K562 (cell line): ENCODE results near the gene WTAP. TPM values are rescaled to one million over a fixed set of nuclear protein-coding genes. Genes with fewer than 3 reads are reported as not detected.

Experiments used
- ATAC-seq: fragments of 200-7000 bp; cut with Tn5 transposase; 3 replicates; pipeline ENCODE4 v1.9.1; 2020; ENCODE audit warnings: moderate library complexity
- BruUV-seq: library from RNA; stranded (reverse); fragments of 400-500 nt; replicated peaks from 2 replicates; lab custom pipeline; 2021; lab: Mats Ljungman, UMichigan
- CTCF ChIA-PET: fragments of 300-600 bp; formaldehyde crosslinking; extraction: SDS; loops from one replicate; lab custom pipeline; 2021; ENCODE audit warnings: low intra/inter-chr PET ratio; lab: Yijun Ruan, JAX
- POLR2A ChIA-PET: fragments of 300-600, 350-650 bp; sonication (Branson Sonifier 250); formaldehyde crosslinking; extraction: SDS; loops from one replicate; lab custom pipeline; 2021; ENCODE audit warnings: antibody characterized with exemption, inconsistent platforms; lab: Yijun Ruan, JAX
- DNase-seq, 4 experiments: peaks; one replicate each; pipeline versions ENCODE4 v3.0.0 to v3.0.0-alpha.2; 2011 to 2018; ENCODE audit warnings: low spot score in 3 of 4, mixed read lengths in 3 of 4; ENCODE audit errors: extremely low read depth in 1 of 4
- FAIRE-seq: peaks from 2 replicates; lab custom pipeline; 2011; peaks lifted over from hg19 to GRCh38; lab: Jason Lieb, UNC
- H2AFZ ChIP-seq: 2 replicates; pipeline ENCODE4 v1.6.0; 2011; ENCODE audit warnings: low read depth, low read length, control low read depth, inconsistent platforms
- H3K27ac ChIP-seq: fragments of 200-600 bp; 3 replicates; pipeline ENCODE4 v1.8.0; 2011; ENCODE audit warnings: low read depth, mild to moderate bottlenecking, control low read depth, inconsistent platforms, low read length, moderate library complexity, mixed read lengths; ENCODE audit errors: extremely low read depth
- H3K27me3 ChIP-seq, 2 experiments: fragments of 300-600 bp in 1 of 2; 2 replicates in 1 of 2; 3 replicates in 1 of 2; pipeline versions ENCODE4 v1.6.0 to v1.8.0; 2011; ENCODE audit warnings: inconsistent platforms in 2 of 2, low read length in 2 of 2, mild to moderate bottlenecking in 1 of 2, mixed read lengths in 1 of 2, moderate library complexity in 1 of 2; ENCODE audit not compliant: control insufficient read depth in 2 of 2, insufficient read depth in 2 of 2
- H3K36me3 ChIP-seq: fragments of 300-600 bp; 3 replicates; pipeline ENCODE4 v1.8.0; 2011; ENCODE audit warnings: mild to moderate bottlenecking, low read length, inconsistent platforms; ENCODE audit not compliant: control insufficient read depth, insufficient read depth
- H3K4me1 ChIP-seq, 2 experiments: fragments of 200-600 bp in 1 of 2; replicated peaks in 1 of 2; 2 replicates in 1 of 2; 3 replicates in 1 of 2; pipeline versions ENCODE4 v1.5.1 to v1.8.0; 2011; ENCODE audit warnings: inconsistent platforms in 2 of 2, low read length in 2 of 2, mild to moderate bottlenecking in 1 of 2, mixed read lengths in 1 of 2, moderate library complexity in 1 of 2; ENCODE audit not compliant: control insufficient read depth in 2 of 2, insufficient read depth in 2 of 2
- H3K4me2 ChIP-seq: 2 replicates; pipeline ENCODE4 v1.6.1; 2011; ENCODE audit warnings: low read length, control low read depth, inconsistent platforms, mixed read lengths; ENCODE audit not compliant: insufficient read depth
- H3K4me3 ChIP-seq: fragments of 200-600 bp; sonication (generic), shearing (Covaris generic); 2 replicates; pipeline ENCODE4 v1.5.1; 2016; ENCODE audit warnings: control low read depth, inconsistent platforms
- H3K79me2 ChIP-seq: fragments of 200-600 bp; 3 replicates; pipeline ENCODE4 v1.8.0; 2011; ENCODE audit warnings: low read length, inconsistent platforms; ENCODE audit not compliant: control insufficient read depth, insufficient read depth
- H3K9ac ChIP-seq, 2 experiments: 2 replicates each; pipeline versions ENCODE4 v1.6.0 to v1.6.1; 2011; ENCODE audit warnings: low read depth in 2 of 2, low read length in 2 of 2, control low read depth in 1 of 2, inconsistent platforms in 1 of 2, mild to moderate bottlenecking in 1 of 2, mixed read lengths in 1 of 2; ENCODE audit not compliant: insufficient read depth in 1 of 2
- H3K9me1 ChIP-seq: one replicate; pipeline ENCODE4 v1.6.0; 2011; ENCODE audit warnings: inconsistent platforms, mild to moderate bottlenecking, low read length, moderate library complexity; ENCODE audit not compliant: control insufficient read depth, insufficient read depth
- H3K9me3 ChIP-seq: replicated peaks from 2 replicates; pipeline ENCODE4 v1.5.1; 2011; ENCODE audit warnings: low read depth, low read length, inconsistent platforms; ENCODE audit not compliant: control insufficient read depth, insufficient read depth
- H4K20me1 ChIP-seq: replicated peaks from 2 replicates; pipeline ENCODE4 v1.6.1; 2011; ENCODE audit warnings: low read length, inconsistent platforms, mixed read lengths; ENCODE audit not compliant: control insufficient read depth, insufficient read depth
- KLF13 ChIP-seq: fragments of 450-650 bp; IDR thresholded peaks from 2 replicates; pipeline ENCODE4 v1.6.1; 2016; ENCODE audit warnings: missing genetic modification characterization, low read depth, mild to moderate bottlenecking, missing compliant biosample characterization, moderate library complexity, borderline replicate concordance
- KLF6 ChIP-seq: fragments of 250-450 bp; sonication (Bioruptor Pico); IDR thresholded peaks from 2 replicates; pipeline ENCODE4 v1.4.0; 2020; ENCODE audit warnings: mild to moderate bottlenecking, moderate library complexity, borderline replicate concordance
- MEIS2 ChIP-seq: fragments of 450-650 bp; IDR thresholded peaks from 2 replicates; pipeline ENCODE4 v1.6.1; 2014; ENCODE audit warnings: mild to moderate bottlenecking; ENCODE audit not compliant: partially characterized antibody
- NBN ChIP-seq: fragments of 450-650 bp; IDR thresholded peaks from 2 replicates; pipeline ENCODE4 v1.6.1; 2016; ENCODE audit warnings: low read depth, mild to moderate bottlenecking
- NFIX ChIP-seq: fragments of 250-450 bp; sonication (Bioruptor Pico); IDR thresholded peaks from 2 replicates; pipeline ENCODE4 v1.4.0; 2020; ENCODE audit warnings: low read depth, mild to moderate bottlenecking, moderate library complexity
- PCBP1 ChIP-seq: fragments of 200-400 bp; formaldehyde crosslinking; IDR thresholded peaks from 2 replicates; pipeline ENCODE4 v1.6.1; 2018; ENCODE audit warnings: mild to moderate bottlenecking, low read depth, low read length; ENCODE audit not compliant: poor library complexity, severe bottlenecking
- SMARCA4 ChIP-seq: fragments of 450-650 bp; IDR thresholded peaks from 2 replicates; pipeline ENCODE4 v1.6.1; 2016
- U2AF2 ChIP-seq: fragments of 200-400 bp; formaldehyde crosslinking; optimal IDR thresholded peaks from 2 replicates; pipeline ENCODE3; 2017; ENCODE audit warnings: low read depth, mild to moderate bottlenecking, low read length
- ZNF589 ChIP-seq: fragments of 200-800 bp; sonication (Bioruptor generic); IDR thresholded peaks from 2 replicates; pipeline ENCODE4 v1.6.1; 2016; ENCODE audit warnings: low read depth, missing genetic modification characterization, missing compliant biosample characterization
- WGBS: fragments of 100-300 bp; shearing (Covaris generic); methylation state at CpG from one replicate; pipeline ENCODE4 v1.1.6; 2016; ENCODE audit warnings: low coverage, mixed read lengths; ENCODE audit not compliant: insufficient coverage; ENCODE audit errors: missing lambda C conversion rate; 5-methylcytosine and 5-hydroxymethylcytosine counted together
- in situ Hi-C: fragments of 300-500 bp; cut with MboI; formaldehyde crosslinking; loops from 4 replicates; pipeline ENCODE4 v1.15.0; 2018; ENCODE audit warnings: inconsistent platforms, mixed read lengths
- intact Hi-C: fragments of 100-400 bp; cut with micrococcal nuclease; formaldehyde crosslinking; loops from 2 replicates; pipeline ENCODE4 v1.14.2; 2022
- polyA plus RNA-seq, 8 experiments: library from polyadenylated mRNA; depleted of rRNA in 4 of 8; stranded (reverse) in 5 of 8; unstranded in 3 of 8; fragments of >200 nt; fragmentation: Nextera tagmentation in 2 of 8; fragmentation: Illumina TruSeq in 1 of 8; extraction: Ambion mirVana in 2 of 8; extraction: Trizol in 1 of 8; gene quantifications; 2 replicates each; pipeline versions ENCODE4 v1.2.1 to v1.2.3, GENCODE V29; 2011 to 2014; ENCODE audit warnings: inconsistent platforms in 1 of 8, missing spikeins in 1 of 8
- total RNA-seq, 7 experiments: library from RNA; depleted of rRNA in 6 of 7; stranded (reverse); fragments of >200 nt in 6 of 7; fragmentation: Illumina TruSeq in 2 of 7; extraction: Trizol in 2 of 7; gene quantifications; 2 replicates each; pipeline versions ENCODE4 v1.2.1 to v1.2.3, GENCODE V29; 2011 to 2021; ENCODE audit warnings: low replicate concordance in 1 of 7
- TF ChIP-seq, protein P1 (sequence below): fragments of 250-450 bp; sonication (Bioruptor Pico); IDR thresholded peaks from 2 replicates; pipeline ENCODE4 v1.8.0; 2022; ENCODE audit warnings: inconsistent platforms
- TF ChIP-seq, protein P2 (sequence below): fragments of 250-450 bp; sonication (Bioruptor Pico); IDR thresholded peaks from 2 replicates; pipeline ENCODE4 v1.6.1; 2021; ENCODE audit warnings: mild to moderate bottlenecking
- TF ChIP-seq, protein P3 (sequence below): fragments of 250-450 bp; sonication (Bioruptor Pico); IDR thresholded peaks from 2 replicates; pipeline ENCODE4 v1.4.0; 2020; ENCODE audit warnings: mild to moderate bottlenecking, moderate library complexity

The WTAP gene
- total and polyA plus RNA-seq, 9 of the 15 experiments (the other 6 are each of a cell fraction or from before 2014, with no cell fraction given) = 52.4 to 156 (median 110) TPM

DNA sequence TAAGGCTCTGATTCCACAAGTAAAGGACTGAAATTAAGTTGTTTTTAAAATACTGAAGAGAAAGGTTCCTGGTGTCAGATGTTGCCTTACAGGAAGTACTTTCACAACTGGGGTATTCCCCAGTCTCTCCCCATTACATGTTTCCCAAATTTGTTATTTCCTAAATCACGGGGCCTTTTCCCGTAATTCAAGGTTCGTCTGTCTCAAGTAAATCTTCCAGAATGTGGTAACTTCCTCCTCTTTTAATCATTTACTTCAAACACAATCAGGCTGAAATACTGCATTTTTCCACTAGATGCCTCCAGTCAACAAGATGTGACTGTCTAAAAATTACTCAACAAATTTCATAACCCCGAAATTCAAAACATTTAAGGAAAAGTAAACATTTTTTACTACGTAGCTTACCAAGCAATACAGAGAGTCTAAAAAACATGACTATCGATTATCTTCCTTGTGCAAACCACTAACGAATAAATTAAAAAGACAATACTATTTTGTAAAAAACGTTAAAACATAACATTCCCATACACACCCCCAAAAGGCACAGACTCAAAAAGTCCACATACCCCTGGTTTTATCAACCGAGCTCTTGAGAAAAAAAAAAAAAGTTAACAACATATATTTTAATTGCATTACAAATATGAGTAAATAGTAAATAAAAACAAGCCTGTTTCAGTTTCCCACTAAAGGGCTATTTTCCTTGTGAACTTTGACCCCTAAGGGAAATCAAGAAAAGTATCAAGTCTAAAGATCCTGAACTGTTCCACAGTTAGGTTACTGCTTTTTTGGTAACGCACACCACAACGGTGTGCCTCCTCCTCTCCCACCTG lies 36.0 kb upstream of the WTAP start:
- Histone ChIP-seq H3K9me3 (no peaks in the 10 kb centered on the region), H3K9me1 (no peaks in the 10 kb centered on the region), H3K27me3 (no peaks in the 10 kb centered on the region), H3K36me3 (peaks cover 57% of the 10 kb centered on the region), H3K9ac (peak overlapping the region; percentile 89 to 99), H2AFZ (no peak overlapping the region), H3K79me2 (peaks cover 64% of the 10 kb centered on the region), H4K20me1 (peaks cover 9% of the 10 kb centered on the region), H3K4me2 (peak overlapping the region; percentile 96), H3K4me1 (peaks cover 19 to 25% of the 10 kb centered on the region in 2 experiments; a peak in 4 of 5 replicates), H3K4me3 (peak overlapping the region; percentile 93), H3K27ac (peak overlapping the region; percentile 98; the same call in 2 of the 3 replicates)
- FAIRE-seq = peak; percentile 79
- WGBS = 3% methylated on average over 11 of the region's 11 CpGs
- in situ Hi-C loops (no loop called here), intact Hi-C loops (loop anchor here (1.0 to 5.0 kb wide), 3 partner anchors 99 to 411 kb away; partner anchors contain the start of gene MRPL18)
- ChIA-PET POLR2A (interaction anchor here (0.6 to 3.1 kb wide), 8 partner anchors 9 to 1047 kb away, joined by 3 to 16 read pairs (median 5); partner anchors contain the start of genes DYNLT1, MRPL18, TCP1 and WTAP), CTCF (interaction anchor here (0.7 to 1.1 kb wide), 5 partner anchors 97 to 764 kb away, joined by 3 to 4 read pairs (median 3); no protein-coding TSS in a partner anchor)
- no peak for ATAC-seq
- BruUV-seq = TSS peak; percentile 59
- DNase-seq = peak; percentile 40 to 70 (median 52)
- TF ChIP-seq, protein P1, sequence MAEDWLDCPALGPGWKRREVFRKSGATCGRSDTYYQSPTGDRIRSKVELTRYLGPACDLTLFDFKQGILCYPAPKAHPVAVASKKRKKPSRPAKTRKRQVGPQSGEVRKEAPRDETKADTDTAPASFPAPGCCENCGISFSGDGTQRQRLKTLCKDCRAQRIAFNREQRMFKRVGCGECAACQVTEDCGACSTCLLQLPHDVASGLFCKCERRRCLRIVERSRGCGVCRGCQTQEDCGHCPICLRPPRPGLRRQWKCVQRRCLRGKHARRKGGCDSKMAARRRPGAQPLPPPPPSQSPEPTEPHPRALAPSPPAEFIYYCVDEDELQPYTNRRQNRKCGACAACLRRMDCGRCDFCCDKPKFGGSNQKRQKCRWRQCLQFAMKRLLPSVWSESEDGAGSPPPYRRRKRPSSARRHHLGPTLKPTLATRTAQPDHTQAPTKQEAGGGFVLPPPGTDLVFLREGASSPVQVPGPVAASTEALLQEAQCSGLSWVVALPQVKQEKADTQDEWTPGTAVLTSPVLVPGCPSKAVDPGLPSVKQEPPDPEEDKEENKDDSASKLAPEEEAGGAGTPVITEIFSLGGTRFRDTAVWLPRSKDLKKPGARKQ (CRISPR knock-in tag) = 0 out of 2 replicates have a peak, but pooled peaks have one; percentile 7
- TF ChIP-seq U2AF2 (no peak), KLF13 (tag) (no peak), ZNF589 (CRISPR knock-in tag) (0 out of 2 replicates have a peak, but pooled peaks have one; percentile 9), KLF6 (CRISPR knock-in tag) (no peak), SMARCA4 (0 out of 2 replicates have a peak, but pooled peaks have one; percentile 43), NFIX (CRISPR knock-in tag) (no peak), PCBP1 (no peak), MEIS2 (peak; percentile 33), NBN (0 out of 2 replicates have a peak, but pooled peaks have one; percentile 8)
- TF ChIP-seq, protein P2, sequence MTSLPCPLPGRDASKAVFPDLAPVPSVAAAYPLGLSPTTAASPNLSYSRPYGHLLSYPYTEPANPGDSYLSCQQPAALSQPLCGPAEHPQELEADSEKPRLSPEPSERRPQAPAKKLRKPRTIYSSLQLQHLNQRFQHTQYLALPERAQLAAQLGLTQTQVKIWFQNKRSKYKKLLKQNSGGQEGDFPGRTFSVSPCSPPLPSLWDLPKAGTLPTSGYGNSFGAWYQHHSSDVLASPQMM (CRISPR knock-in tag) = no peak
- TF ChIP-seq, protein P3, sequence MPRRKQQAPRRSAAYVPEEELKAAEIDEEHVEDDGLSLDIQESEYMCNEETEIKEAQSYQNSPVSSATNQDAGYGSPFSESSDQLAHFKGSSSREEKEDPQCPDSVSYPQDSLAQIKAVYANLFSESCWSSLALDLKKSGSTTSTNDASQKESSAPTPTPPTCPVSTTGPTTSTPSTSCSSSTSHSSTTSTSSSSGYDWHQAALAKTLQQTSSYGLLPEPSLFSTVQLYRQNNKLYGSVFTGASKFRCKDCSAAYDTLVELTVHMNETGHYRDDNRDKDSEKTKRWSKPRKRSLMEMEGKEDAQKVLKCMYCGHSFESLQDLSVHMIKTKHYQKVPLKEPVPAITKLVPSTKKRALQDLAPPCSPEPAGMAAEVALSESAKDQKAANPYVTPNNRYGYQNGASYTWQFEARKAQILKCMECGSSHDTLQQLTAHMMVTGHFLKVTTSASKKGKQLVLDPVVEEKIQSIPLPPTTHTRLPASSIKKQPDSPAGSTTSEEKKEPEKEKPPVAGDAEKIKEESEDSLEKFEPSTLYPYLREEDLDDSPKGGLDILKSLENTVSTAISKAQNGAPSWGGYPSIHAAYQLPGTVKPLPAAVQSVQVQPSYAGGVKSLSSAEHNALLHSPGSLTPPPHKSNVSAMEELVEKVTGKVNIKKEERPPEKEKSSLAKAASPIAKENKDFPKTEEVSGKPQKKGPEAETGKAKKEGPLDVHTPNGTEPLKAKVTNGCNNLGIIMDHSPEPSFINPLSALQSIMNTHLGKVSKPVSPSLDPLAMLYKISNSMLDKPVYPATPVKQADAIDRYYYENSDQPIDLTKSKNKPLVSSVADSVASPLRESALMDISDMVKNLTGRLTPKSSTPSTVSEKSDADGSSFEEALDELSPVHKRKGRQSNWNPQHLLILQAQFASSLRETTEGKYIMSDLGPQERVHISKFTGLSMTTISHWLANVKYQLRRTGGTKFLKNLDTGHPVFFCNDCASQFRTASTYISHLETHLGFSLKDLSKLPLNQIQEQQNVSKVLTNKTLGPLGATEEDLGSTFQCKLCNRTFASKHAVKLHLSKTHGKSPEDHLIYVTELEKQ (CRISPR knock-in tag) = no peak
